Body of pancreas (tissue), 4 donors: ENCODE data around the gene CREB5.

Experiments used
- CTCF ChIP-seq, 7 experiments: fragments of 450-650 bp in 4 of 7; fragments of 200-600 bp in 3 of 7; sonication (generic) in 3 of 7; IDR thresholded peaks; one replicate each; pipeline ENCODE4 v1.5.1; 2016 to 2019; ENCODE audit warnings: antibody characterized with exemption in 7 of 7
- POLR2A ChIP-seq, 3 donors: fragments of 450-650 bp; IDR thresholded peaks; one replicate each; pipeline ENCODE4 v1.6.1; 2016; ENCODE audit warnings: antibody characterized with exemption in 3 of 3, mild to moderate bottlenecking in 2 of 3

GRCh38 chr7:28793381-28794085 is 381.2 kb downstream of the CREB5 start:
- TF ChIP-seq CTCF (IDR thresholded peaks at IDR 0.05) = no peak
- no peak for TF ChIP-seq POLR2A (IDR thresholded peaks at IDR 0.05)
